NCI-H1092 treated with DMSO at 0.1 percent for 48 hours (cell line): ENCODE measurements around the gene EFNA5.
A peak's percentile ranks its signal among the peaks of the same experiment; 100 is the strongest.

Experiments used
- DNase-seq: peaks from one replicate; lab custom pipeline; 2025; lab: John Stamatoyannopoulos, UW

The EFNA5 gene

DNA sequence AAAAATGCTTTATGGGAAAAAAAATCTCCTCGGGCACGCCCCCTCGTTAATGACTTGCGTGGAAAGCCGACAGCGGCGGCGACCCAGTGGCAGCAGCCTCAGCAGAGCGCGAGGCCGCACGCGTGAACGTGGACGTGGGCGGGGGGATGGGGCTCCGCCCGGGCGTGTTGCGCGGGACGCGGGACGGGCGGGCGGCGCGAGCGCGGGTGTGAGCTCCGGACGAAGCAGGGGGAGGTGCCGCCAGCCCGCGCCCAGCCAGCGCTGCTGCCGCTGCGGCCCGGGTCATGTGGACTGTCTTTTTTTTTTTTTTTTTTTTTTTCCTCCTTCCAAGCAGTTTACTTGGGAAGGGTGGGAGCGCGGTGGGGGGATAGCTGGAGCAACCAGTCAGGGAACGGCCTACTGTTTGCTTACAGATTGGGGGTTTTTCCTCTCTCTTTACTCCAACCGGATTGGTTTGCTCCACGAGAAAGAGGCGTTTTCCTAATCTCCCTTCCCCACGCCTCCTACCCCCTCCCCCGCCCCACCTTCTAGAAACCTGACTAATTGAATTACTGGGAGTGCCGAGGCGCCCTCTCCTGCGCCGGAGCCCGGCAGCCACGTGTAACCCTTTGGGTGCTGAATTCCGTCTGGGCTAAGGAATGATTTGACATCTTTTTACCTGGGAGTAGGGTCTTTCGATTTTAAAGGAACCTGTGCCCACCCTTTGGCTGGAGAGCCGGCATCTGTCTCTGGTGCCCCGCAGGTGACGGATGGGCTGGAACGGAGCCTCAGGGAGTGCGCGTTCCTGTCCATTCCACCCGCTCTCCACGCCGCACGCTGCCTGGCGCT is 1.7 kb upstream of the EFNA5 start:
- DNase-seq = peak; percentile 86

DNA sequence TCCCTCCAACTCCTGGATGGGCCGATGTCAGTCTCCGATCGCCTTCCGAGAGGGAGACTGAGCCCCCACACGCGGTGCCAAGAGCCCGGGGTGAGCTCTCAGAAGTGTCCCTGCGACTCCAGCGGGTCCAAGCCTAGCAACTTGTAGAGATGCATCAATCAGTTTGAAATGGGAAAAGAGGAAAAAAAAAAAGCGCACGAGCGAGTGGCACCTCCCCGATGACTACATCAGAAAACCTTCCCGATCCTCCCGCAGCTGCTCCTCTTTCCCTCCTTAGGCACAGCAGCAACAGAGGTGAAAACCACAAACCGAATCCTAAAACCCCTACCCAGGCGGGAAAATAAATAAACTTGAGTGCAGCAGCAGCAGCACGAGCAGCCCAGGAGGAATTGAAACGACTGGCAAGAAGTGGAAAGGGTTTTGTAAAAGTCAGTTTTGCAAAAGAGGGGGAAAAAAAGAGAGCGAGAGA is 1.0 kb upstream of the EFNA5 start:
- peak; percentile 36 for DNase-seq

DNA sequence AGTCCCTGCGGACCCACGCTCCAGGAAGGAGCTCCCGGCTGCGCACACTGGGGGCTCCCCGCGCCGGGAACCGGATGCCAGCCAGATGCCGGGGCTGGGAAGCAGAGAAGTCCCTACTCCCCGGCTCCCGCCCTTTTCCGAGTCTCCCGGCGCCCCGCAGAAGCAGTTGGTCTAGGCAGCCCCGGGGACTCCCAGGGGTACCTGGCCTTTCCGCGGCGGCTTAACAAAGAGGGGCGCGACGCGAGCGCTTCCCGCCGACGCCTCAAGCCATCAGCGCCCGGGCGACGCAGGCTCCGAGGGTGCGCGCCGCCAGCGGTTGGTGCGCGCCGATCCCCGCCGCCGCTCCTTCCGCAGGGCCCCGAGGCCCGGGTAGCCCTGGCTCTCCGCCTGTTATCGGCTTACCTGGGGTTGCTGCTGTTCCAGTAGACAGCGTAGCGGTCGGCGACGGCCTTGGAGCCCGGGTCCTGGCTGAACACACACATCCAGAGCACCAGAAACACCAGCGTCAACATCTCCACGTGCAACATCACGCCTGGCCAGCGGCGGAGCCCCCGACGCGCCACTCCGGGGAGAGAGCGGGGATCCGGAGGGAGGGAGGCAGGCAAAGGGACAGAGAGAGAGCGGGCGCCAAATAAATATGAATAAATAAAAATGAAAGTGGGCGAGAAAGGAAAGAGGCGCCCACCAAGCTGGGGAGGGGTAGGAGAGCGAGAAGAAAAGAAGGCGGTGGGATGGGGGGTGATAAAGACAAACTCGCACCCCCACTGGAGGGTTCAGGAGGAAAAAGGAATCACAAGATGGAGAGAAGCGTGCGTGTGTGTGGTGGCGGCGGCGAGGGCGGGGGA is 428 bp downstream of the EFNA5 start:
- DNase-seq = peak; percentile 70

DNA sequence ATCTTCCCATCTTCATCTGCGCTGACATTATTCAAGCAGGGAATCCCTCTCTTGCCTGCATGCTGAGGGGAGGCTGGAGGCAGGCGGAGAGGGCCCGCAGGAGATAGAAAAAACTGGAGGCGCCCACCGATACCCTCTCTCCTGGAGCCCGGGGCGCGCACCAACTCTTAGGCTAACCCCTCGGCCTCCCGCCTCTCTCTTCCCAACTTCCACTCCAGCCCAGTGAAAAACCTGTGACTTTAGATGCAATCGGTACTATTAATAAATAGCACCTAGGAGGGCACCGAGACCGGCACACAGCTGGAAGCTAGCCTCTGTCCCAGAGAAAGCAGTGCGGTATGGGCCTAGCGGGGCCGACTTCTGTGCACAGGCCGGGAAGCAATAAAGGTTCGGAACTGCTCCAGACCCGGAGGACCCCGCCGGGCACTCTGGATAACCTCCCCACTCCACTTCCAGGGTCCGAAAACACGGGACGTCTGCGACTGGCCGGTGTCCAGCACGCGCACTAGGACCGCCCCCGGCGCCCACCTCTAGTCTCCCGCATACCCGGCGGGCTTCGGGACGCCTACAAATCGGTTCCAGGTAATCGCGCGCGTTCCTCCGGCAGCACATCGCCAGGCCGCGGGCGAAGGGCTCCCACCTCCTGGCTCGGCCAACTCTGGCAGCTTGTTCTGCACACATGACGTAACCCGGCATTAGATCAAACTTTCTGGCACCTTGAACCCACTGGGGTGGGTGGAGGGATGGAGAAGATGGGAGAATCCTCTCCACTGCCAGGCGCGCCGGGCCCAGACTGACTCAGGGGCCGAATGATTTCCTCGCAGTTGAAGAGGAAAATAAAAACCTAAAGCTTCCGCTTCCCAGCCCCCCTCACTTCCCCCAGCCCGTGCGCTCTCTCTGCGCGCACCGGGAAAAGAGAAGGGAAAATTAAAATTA is 1.4 kb downstream of the EFNA5 start:
- peak; percentile 41 for DNase-seq

DNA sequence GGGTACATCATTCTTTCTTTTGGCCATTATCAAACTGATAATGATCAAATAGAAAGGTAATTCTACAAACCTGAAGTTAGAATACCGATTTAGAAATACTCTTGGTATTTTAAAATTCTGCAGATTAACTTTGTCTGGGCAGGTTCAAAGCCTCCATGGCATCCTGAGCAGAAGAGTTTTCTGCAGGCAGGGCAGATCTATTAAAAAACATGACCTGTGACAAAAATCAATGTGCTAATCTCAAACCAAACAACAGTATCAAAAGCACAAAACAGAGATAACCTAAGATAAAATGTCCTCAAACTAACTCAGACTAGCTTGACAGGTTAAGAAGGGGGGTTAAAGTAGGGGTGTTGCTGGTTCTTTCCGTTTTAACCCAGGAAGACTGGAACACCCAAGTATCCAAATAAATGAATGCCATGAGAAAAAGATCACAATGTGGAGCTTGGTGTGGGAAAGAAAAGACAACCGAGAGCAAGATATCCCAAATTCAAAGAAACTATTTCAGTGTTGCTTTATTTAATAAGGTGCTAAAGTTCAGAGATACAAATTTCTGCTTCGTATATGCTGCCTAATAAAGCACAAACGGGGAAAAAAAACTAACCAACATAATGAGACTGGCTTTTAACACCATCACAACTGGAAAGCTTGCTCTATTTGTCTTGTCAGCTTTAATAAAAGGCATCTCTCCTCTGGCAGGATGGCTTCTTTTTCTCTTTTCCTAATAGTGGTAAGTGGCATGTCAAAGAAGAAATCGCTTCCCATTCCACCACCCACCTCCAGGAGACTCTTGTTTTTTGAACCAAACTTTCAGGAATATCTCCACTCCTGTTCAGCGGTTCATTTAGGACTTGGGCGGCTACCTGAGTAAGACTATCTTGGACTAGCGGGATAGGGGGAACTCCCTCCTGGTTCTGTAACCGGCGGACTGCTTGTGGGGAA is 2.3 kb downstream of the EFNA5 start:
- DNase-seq = no peak

DNA sequence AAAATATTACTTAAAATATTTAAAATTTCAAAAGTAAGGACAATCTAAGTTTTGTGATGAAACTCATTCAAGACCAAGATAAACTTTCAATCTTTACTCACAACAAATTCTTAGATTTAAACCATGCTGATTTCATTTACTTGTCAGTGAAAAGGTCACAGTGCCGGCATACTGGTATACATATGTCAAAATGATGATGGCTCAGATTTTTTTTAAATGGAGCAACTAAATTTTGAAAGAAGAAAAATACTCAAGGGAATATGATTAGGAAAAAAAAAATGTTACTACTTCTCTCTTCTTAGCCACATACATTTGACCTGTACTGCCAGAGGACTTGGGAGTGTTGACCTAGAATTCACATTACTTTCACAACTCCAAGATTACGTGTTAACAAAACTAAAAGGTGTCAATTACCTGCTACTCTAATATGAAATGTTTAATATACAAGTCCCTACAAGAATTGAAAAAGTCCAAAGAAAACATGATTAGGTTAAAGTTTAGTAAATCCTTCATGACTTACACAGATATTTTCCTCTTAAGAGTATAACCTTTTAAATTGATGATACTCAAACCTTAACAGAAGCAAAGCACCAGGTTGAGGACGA is 4.6 kb downstream of the EFNA5 start:
- DNase-seq = no peak

DNA sequence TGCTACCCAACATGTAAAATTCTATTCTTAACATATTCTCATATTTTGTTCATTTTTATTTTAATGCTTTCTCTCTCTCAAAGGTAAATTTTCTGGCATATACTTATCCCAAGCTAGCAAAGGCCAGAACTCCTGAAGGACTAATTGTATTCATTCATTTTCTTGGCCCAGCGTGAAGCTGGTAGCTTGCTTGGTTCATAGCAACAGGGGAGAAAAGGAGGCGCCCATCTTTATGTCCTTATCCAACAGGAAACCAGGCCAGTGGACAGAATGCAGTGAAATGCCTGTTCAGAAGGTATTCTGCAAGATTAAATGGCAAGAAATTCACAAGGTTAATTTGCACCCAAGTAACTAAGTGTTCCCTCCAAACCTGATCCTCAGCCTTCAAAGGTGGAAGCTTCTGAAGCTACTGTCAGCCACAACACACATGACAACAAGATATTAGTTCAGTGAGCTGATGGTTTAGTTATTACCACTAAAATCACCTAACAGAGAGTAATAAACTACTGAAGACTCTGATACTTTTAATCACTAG is 5.6 kb downstream of the EFNA5 start:
- DNase-seq = no peak

DNA sequence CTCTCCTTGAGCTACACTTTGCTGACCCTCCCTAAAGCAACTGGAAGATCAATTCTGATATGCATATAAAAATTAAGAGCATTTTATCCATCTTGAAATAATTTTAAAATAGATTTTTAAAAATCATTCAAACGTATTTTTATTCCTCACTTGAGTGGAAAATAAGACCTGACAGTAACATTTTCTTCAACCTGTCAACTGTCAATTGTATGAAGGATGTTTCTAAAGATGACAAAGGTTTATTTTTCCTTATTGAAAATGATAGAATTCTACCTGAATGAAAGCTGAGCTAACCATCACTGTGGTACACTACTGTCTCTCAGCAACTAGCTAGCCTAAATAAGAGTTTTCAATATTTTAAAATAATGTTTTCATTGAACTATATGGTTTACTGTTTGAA is 7.0 kb downstream of the EFNA5 start:
- no peak for DNase-seq

DNA sequence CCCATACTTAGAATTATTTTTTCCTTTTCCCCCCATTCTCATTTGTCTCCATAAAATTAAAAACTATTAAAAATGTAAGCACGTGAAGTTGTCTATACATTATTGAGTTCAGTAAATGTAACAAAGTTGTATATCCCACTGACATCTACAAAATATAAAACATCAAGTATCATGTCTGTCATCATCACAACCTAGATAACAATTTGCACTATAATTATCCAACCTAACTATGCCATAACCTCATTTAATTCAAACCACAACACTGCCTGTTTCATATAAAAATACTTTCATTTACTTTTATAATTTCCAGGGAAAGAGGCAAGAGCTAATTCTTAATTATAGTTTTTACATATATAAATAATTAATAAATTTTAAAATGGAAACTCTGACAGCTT is 9.1 kb downstream of the EFNA5 start:
- no peak for DNase-seq

DNA sequence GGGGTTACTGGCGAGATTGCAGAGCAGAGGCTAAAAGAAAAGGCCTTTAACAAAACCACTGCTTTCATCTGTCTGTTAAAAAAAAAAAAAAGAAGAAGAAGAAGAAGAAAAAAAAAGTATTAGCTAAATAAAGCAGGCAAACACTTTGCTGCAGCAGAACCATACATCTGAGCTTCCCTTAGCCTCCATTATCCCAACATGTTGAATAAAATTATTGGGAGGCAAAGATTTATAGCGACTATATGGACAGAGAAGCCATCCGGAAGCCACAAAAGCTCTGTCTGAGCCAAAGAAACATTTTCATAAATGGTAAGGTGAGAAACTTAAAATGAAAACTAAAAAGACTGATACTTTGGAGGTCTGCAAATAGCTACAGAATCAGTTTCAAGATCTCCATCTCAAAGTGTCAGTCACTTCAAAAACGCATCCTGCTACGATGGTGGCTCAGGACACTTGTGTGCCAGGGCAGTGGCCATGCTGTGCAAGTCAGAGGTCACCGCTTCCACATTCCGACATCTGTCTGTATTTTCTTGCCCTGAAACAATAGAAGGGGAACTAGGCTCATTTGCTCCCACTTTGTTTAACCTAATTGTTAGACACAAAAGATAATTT is 9.6 kb downstream of the EFNA5 start:
- no peak for DNase-seq

DNA sequence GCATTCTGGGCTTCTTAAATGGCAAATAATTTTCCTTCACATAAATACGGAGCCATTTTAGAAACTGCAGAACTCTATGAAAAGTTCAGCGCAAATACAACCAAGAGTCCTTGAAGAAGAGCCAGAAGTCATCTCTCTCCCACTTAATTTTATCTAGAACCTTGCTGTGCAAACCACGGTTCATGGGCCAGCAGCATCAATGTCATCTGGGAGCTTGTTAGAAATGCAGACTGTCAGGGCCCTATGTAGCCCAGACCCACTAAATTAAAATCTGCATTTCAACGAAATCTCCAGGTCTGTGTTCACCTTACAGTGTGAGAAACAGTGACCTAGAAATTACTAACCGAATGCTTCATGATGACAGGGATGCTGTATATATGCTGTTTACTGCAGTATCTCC is 12.2 kb downstream of the EFNA5 start:
- no peak for DNase-seq

DNA sequence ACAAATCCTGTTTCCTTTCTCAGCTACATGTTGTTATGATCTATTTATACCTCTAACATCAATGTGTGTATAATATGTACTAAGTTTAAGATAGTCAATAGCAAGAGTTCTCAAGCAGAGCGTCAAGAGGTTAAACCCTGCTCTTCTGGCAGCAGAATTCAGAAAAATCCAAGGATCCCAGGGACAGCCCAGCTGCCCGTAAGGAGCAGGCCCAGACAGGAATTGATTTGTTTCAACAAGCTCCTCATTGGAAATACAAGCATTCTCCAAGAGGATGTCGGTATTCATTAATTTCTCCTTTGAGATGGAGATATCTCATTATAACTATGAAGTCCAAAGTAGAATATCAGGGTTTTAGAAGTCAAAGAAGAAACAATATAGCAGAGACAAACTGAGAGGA is 14.9 kb downstream of the EFNA5 start:
- DNase-seq = no peak

DNA sequence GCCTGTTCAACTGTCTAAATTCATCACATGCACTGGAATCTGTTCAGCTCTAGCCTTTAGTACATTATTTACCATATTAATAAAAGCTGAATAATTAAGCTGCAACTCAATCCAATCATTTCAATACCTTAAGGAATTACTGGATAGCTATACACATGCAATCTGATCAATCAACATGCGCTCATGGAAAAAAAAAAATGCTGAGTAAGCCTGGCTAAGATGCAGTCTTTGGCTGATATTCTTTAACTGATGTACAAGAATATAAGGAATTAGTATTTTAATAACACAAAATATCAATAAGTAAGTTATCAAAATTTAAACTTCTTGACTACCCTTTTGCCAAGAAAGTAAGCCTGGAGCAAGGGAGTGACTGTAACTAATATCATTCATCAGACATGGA is 15.9 kb downstream of the EFNA5 start:
- DNase-seq = no peak

DNA sequence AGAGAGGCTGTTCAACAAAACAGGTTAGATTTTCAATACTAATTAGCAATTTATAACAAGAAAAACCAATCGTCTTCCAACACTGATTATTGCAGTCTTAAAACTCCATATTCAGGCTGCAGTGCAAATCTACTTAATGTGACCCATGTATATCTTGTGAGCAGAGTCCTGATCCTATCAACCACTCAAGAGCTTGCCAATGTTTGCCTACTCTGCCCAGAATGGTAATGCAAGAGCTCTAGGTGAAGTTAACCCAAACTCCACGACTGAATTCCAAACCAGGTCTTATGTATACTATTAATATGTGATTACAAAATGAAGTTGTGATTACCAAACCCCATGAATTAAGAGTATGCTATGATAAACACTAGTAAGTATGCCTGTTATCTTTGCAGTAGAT is 17.1 kb downstream of the EFNA5 start:
- DNase-seq = peak; percentile 1

DNA sequence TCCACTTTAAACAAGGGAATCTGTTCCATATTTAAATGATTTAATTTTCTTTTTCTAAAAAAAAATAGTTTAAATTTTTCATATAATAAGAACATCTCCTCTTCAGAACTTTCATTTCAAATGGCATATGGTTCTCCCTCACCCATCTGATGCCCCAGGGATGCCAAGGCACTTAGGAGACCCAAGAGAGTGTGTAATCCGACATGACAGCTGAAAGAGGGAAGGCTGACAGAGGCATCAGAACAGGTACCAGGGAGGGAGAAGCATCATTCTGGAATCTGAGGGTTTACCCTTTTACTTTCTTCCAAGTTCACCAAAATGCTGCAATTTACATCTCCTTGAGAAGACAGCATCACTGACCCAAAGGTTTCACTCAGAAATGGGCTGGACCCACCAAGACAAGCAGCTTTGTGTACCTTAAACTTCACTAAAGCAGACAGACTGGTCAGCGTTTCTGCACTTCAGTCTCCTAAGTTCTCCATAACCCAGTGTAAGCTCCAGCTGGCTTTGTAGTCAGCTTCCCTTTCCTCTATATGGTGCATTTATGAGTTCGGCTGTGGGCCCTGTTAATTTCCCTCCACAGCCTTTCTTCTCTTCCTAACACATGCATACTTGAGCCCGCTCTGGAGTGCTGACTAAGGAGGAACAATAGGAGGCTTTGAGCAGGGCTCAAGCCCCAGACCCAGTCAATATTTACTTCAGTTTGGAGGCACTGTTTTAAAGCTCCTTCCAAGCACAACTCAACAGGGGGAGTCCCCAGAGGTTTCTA is 17.7 kb downstream of the EFNA5 start:
- peak; percentile 12 for DNase-seq

DNA sequence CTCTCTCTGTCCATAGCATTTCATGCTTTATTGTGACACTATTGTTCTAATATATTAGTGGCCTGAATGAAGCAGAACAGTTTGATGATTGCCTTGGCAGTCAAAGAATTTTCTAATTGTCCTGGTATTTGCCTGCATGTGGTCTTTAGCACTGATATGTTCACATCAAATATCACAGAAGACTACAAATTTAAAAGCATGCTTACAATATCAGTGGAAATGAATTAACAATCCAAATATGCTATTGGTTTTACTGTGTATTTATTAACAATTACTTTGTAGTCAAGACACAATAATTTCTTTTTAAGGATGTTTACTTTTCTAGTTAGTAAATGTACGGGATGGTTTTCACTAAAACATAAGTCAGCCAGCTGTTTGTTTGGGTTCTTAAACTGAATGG is 18.3 kb downstream of the EFNA5 start:
- DNase-seq = no peak

DNA sequence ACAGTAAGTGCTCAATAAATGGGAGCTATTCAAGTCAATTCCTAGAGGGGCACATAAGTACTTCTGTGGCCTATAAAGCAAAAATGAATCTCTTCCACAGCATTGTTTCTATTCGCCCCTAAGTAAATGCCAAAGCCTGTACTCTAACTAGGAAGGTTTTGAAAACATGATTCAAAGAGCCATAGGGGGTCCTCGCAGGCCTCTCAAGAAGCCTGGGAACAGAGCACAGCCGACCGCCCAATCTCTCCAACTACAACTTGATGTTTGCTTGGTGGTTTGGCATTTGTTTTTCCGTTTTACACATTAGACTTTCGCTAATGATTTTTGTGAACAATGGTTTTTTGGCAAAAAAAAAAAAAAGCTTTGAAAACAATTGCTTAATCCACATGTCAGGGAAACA is 19.4 kb downstream of the EFNA5 start:
- DNase-seq = no peak

DNA sequence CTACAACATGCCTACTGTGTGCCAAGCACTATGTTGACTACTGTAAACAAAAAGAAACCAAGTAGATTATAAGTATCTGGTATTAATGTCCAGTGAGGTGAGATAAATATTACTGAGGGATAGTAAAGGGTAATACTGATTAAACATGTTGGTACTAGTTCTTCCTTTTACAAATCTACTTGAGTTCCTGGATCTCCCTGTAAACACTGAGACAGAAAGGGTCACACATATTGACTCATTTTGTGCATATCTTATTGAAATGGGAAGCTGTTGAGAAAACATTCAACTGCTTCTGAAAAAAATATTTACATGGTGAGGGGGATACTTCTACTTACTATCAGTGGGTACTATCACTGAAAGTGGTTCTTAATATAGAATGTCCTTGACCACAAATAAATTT is 24.3 kb downstream of the EFNA5 start:
- DNase-seq = no peak

DNA sequence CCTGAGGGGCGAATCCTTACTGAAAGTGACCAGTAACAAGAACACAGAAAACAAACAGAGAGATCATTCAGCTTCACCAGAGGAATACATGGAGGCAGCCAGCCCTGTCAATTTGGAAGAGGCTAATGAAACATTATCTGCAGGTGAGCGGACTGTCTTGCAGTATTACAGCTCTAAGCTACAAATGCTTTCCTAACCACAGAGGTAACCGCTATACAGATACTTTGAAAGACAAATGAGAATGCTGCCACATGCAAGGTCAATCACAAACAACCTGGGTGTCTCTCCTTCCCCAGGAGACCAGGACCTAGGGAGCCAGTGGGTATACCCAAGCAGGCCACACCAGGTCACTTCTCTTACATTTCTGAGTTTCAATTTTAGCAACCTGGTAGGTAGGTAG is 30.2 kb downstream of the EFNA5 start:
- no peak for DNase-seq
